Karpas-422 (cell line): ENCODE measurements around the gene ZNHIT2. TPM values are rescaled to one million over a fixed set of nuclear protein-coding genes. Genes with fewer than 3 reads are reported as not detected.
A peak's percentile ranks its signal among the peaks of the same experiment; 100 is the strongest.
"Not testable (repeated sequence)": the region's sequence is repeated elsewhere in the genome, so short reads cannot be mapped to it uniquely, and the experiment has no call there.

ENCODE experiments used
- DNase-seq: peaks from one replicate; pipeline ENCODE4 v3.0.0-alpha.2; 2015
- H2AFZ ChIP-seq: fragments of 200-600 bp; sonication (generic); 2 replicates; pipeline ENCODE4 v1.6.1; 2014; ENCODE audit warnings: antibody characterized with exemption, low read length, mixed read lengths
- H3K27ac ChIP-seq: fragments of 200-600 bp; sonication (generic); 2 replicates; pipeline ENCODE4 v1.5.1; 2014; ENCODE audit warnings: mild to moderate bottlenecking, low read length, moderate library complexity
- H3K27me3 ChIP-seq: fragments of 200-600 bp; sonication (generic); 2 replicates; pipeline ENCODE4 v1.6.1; 2014; ENCODE audit warnings: low read length, mixed read lengths
- H3K36me3 ChIP-seq: fragments of 200-600 bp; sonication (generic); 2 replicates; pipeline ENCODE4 v1.6.1; 2014; ENCODE audit warnings: low read length, mixed read lengths; ENCODE audit not compliant: insufficient read depth
- H3K4me1 ChIP-seq: fragments of 200-600 bp; sonication (generic); 2 replicates; pipeline ENCODE4 v1.6.1; 2014; ENCODE audit warnings: mild to moderate bottlenecking, low read length, mixed read lengths
- H3K4me2 ChIP-seq: fragments of 200-600 bp; sonication (generic); 2 replicates; pipeline ENCODE4 v1.6.1; 2014; ENCODE audit warnings: low read length, low read depth, mild to moderate bottlenecking; ENCODE audit not compliant: poor library complexity, severe bottlenecking
- H3K4me3 ChIP-seq: fragments of 200-600 bp; sonication (generic); 2 replicates; pipeline ENCODE4 v1.5.1; 2014; ENCODE audit warnings: mild to moderate bottlenecking, antibody characterized with exemption, low read length, mixed read lengths
- H3K79me2 ChIP-seq: fragments of 200-600 bp; sonication (generic); 2 replicates; pipeline ENCODE4 v1.6.1; 2014; ENCODE audit warnings: mild to moderate bottlenecking, low read length, mixed read lengths
- H3K9ac ChIP-seq: fragments of 200-600 bp; sonication (generic); 2 replicates; pipeline ENCODE4 v1.6.0; 2014; ENCODE audit warnings: low read length
- H3K9me2 ChIP-seq: fragments of 200-600 bp; sonication (generic), shearing (Covaris generic); replicated peaks from 2 replicates; pipeline ENCODE4 v1.6.0; 2014; ENCODE audit warnings: mild to moderate bottlenecking, low read length, moderate library complexity; ENCODE audit not compliant: insufficient read depth
- H3K9me3 ChIP-seq: fragments of 300-700, 200-600 bp; sonication (generic); 2 replicates; pipeline ENCODE4 v1.6.1; 2014; ENCODE audit warnings: low read length, mixed read lengths
- H4K20me1 ChIP-seq: fragments of 200-600 bp; sonication (generic); 2 replicates; pipeline ENCODE4 v1.6.1; 2014; ENCODE audit warnings: mild to moderate bottlenecking, antibody characterized with exemption, low read length, low read depth; ENCODE audit not compliant: insufficient read depth
- total RNA-seq: library from RNA; depleted of rRNA; stranded (reverse); fragments of >200 nt; shearing (Covaris generic); gene quantifications from 2 replicates; pipeline ENCODE4 v1.2.3, GENCODE V29; 2014; ENCODE audit warnings: low replicate concordance

The ZNHIT2 gene
- total RNA-seq, 1 experiment from 2014 or later = 11.3 TPM

- H3K27ac ChIP-seq = peak overlapping the region; percentile 100
- H3K9ac ChIP-seq = no peak overlapping the region
Measured at GRCh38 chr11:65125197-65126056, 7.9 kb upstream of the ZNHIT2 start.

GRCh38 chr11:65124480-65125196, 7.1 kb upstream of the ZNHIT2 start:
- no peak for DNase-seq
- Histone ChIP-seq H3K36me3 (peaks cover 39% of the 10 kb centered on the region), H3K79me2 (peaks cover 31% of the 10 kb centered on the region), H3K4me3 (no peak overlapping the region), H3K9ac (no peak overlapping the region), H2AFZ (no peak overlapping the region), H3K4me1 (peaks cover 54% of the 10 kb centered on the region), H3K27ac (peak overlapping the region; percentile 44), H4K20me1 (peaks cover 9% of the 10 kb centered on the region; the same call in 1 of the 2 replicates), H3K27me3 (no peaks in the 10 kb centered on the region), H3K9me2 (no peaks in the 10 kb centered on the region), H3K4me2 (no peak overlapping the region), H3K9me3 (no peaks in the 10 kb centered on the region)

More at GRCh38 chr11:65125197-65126056, 7.9 kb upstream of the ZNHIT2 start:
- Histone ChIP-seq H3K4me2 (no peak overlapping the region), H3K36me3 (peaks cover 39% of the 10 kb centered on the region), H4K20me1 (peaks cover 17% of the 10 kb centered on the region; the same call in 1 of the 2 replicates), H3K27me3 (no peaks in the 10 kb centered on the region), H3K9me2 (no peaks in the 10 kb centered on the region), H3K4me1 (peaks cover 54% of the 10 kb centered on the region), H3K9me3 (no peaks in the 10 kb centered on the region), H3K79me2 (peaks cover 25% of the 10 kb centered on the region), H2AFZ (no peak overlapping the region), H3K4me3 (no peak overlapping the region)
- no peak for DNase-seq

GRCh38 chr11:65121865-65122696, 4.6 kb upstream of the ZNHIT2 start, which contains the start of the genes FAU and MRPL49:
Gene FAU, minus strand, starts transcription at chr11:65122134. Its CDS starts 321 bp downstream, at chr11:65121813.
Gene MRPL49, plus strand, starts transcription at chr11:65122321. Its CDS starts 26 bp downstream, at chr11:65122347.
- peak within 1 kb of the TSS; percentile 97 for H3K4me2 ChIP-seq
- no peaks in the 10 kb centered on the region for H4K20me1 ChIP-seq
- no peak within 1 kb of the TSS for H2AFZ ChIP-seq
- peak within 1 kb of the TSS; percentile 95 for H3K27ac ChIP-seq
- H3K36me3 ChIP-seq = peaks cover 23% of the 10 kb centered on the region; the same call in 1 of the 2 replicates
- H3K79me2 ChIP-seq = peaks cover 31% of the 10 kb centered on the region
- no peaks in the 10 kb centered on the region for H3K9me3 ChIP-seq
- no peaks in the 10 kb centered on the region for H3K27me3 ChIP-seq
- peak; percentile 100 for DNase-seq
- peaks cover 47% of the 10 kb centered on the region for H3K4me1 ChIP-seq
- no peaks in the 10 kb centered on the region for H3K9me2 ChIP-seq
- peak within 1 kb of the TSS; percentile 90 for H3K4me3 ChIP-seq
- peak within 1 kb of the TSS; percentile 98 for H3K9ac ChIP-seq

GRCh38 chr11:65121447-65121864, 4.0 kb upstream of the ZNHIT2 start:
- Histone ChIP-seq H4K20me1 (no peaks in the 10 kb centered on the region), H3K9ac (peak overlapping the region; percentile 98), H3K36me3 (peaks cover 23% of the 10 kb centered on the region; the same call in 1 of the 2 replicates), H3K4me2 (peak overlapping the region; percentile 97), H3K4me3 (peak overlapping the region; percentile 90), H3K27ac (peak overlapping the region; percentile 95), H3K27me3 (no peaks in the 10 kb centered on the region), H3K4me1 (peaks cover 53% of the 10 kb centered on the region), H3K9me2 (no peaks in the 10 kb centered on the region), H2AFZ (no peak overlapping the region), H3K9me3 (no peaks in the 10 kb centered on the region), H3K79me2 (peaks cover 35% of the 10 kb centered on the region)
- peak; percentile 63 for DNase-seq

GRCh38 chr11:65120831-65121230, 3.3 kb upstream of the ZNHIT2 start:
- Histone ChIP-seq H3K9ac (peak overlapping the region; percentile 98), H3K4me1 (peaks cover 59% of the 10 kb centered on the region), H3K27ac (peak overlapping the region; percentile 95), H3K79me2 (peaks cover 41% of the 10 kb centered on the region), H3K4me2 (peak overlapping the region; percentile 97), H4K20me1 (no peaks in the 10 kb centered on the region), H3K36me3 (peaks cover 24% of the 10 kb centered on the region; the same call in 1 of the 2 replicates), H3K9me3 (no peaks in the 10 kb centered on the region), H2AFZ (no peak overlapping the region), H3K4me3 (peak overlapping the region; percentile 90), H3K27me3 (no peaks in the 10 kb centered on the region), H3K9me2 (no peaks in the 10 kb centered on the region)
- DNase-seq = no peak

- Histone ChIP-seq H3K27ac (peak overlapping the region; percentile 95), H3K4me2 (peak overlapping the region; percentile 97), H3K27me3 (no peaks in the 10 kb centered on the region), H3K4me1 (peaks cover 70% of the 10 kb centered on the region), H3K9me3 (no peaks in the 10 kb centered on the region), H3K9me2 (no peaks in the 10 kb centered on the region), H2AFZ (no peak overlapping the region), H3K4me3 (peak overlapping the region; percentile 90), H3K9ac (peak overlapping the region; percentile 98), H3K79me2 (peaks cover 51% of the 10 kb centered on the region), H3K36me3 (peaks cover 29% of the 10 kb centered on the region; the same call in 1 of the 2 replicates), H4K20me1 (no peaks in the 10 kb centered on the region)
- peak; percentile 65 for DNase-seq
Measured at GRCh38 chr11:65119670-65119995, 2.1 kb upstream of the ZNHIT2 start.

GRCh38 chr11:65118891-65119669, 1.6 kb upstream of the ZNHIT2 start:
- not testable (repeated sequence) for H3K9me3 ChIP-seq, DNase-seq, H4K20me1 ChIP-seq, H3K27me3 ChIP-seq, H3K9me2 ChIP-seq, H2AFZ ChIP-seq
- peaks cover 29% of the 10 kb centered on the region; the same call in 1 of the 2 replicates for H3K36me3 ChIP-seq
- peak overlapping the region; percentile 98 for H3K9ac ChIP-seq
- H3K4me3 ChIP-seq = peak overlapping the region; percentile 90; the same call in 1 of the 2 replicates
- H3K4me2 ChIP-seq = peak overlapping the region; percentile 97
- peaks cover 54% of the 10 kb centered on the region for H3K79me2 ChIP-seq
- peak overlapping the region; percentile 95 for H3K27ac ChIP-seq
- H3K4me1 ChIP-seq = peaks cover 71% of the 10 kb centered on the region
